Neural cell (in vitro differentiated cells): Measurements from ENCODE around the gene PARP11. TPM values are rescaled to one million over a fixed set of nuclear protein-coding genes. Genes with fewer than 3 reads are reported as not detected.
A peak's percentile ranks its signal among the peaks of the same experiment; 100 is the strongest.

ENCODE experiments used
- H2AFZ ChIP-seq: fragments of 200-600, 300-800 bp; sonication (generic), shearing (Covaris generic); 2 replicates; pipeline ENCODE4 v1.6.0; 2014; ENCODE audit warnings: low read depth, mild to moderate bottlenecking, antibody characterized with exemption, low read length, moderate library complexity
- H3F3A ChIP-seq: fragments of 200-600 bp; shearing (Covaris generic); 2 replicates; pipeline ENCODE4 v1.6.1; 2016; ENCODE audit warnings: mild to moderate bottlenecking, moderate library complexity, mixed read lengths, antibody characterized with exemption, low read length; ENCODE audit not compliant: insufficient read depth, poor library complexity, severe bottlenecking
- H3K27ac ChIP-seq: fragments of 200-600, 300-800 bp; sonication (generic), shearing (Covaris generic); 2 replicates; pipeline ENCODE4 v1.5.1; 2014; ENCODE audit warnings: mild to moderate bottlenecking, low read length, moderate library complexity
- H3K27me3 ChIP-seq: fragments of 300-800, 200-600 bp; sonication (generic), shearing (Covaris generic); 2 replicates; pipeline ENCODE4 v1.6.0; 2014; ENCODE audit warnings: mild to moderate bottlenecking, low read depth, low read length, moderate library complexity; ENCODE audit not compliant: insufficient read depth
- H3K36me3 ChIP-seq: fragments of 300-800, 200-600 bp; sonication (generic), shearing (Covaris generic); 2 replicates; pipeline ENCODE4 v1.5.1; 2014; ENCODE audit warnings: mild to moderate bottlenecking, antibody characterized with exemption, low read length, moderate library complexity; ENCODE audit not compliant: insufficient read depth
- H3K4me2 ChIP-seq: fragments of 300-800, 200-600 bp; sonication (generic), shearing (Covaris generic); 2 replicates; pipeline ENCODE4 v1.6.0; 2014; ENCODE audit warnings: mild to moderate bottlenecking, low read length
- H3K4me3 ChIP-seq: fragments of 300-800, 200-600 bp; sonication (generic), shearing (Covaris generic); 2 replicates; pipeline ENCODE4 v1.5.1; 2014; ENCODE audit warnings: mild to moderate bottlenecking, low read length, moderate library complexity
- H3K79me2 ChIP-seq: fragments of 200-600 bp; shearing (Covaris generic); replicated peaks from 2 replicates; pipeline ENCODE4 v1.6.0; 2014; ENCODE audit warnings: mild to moderate bottlenecking, low read length, moderate library complexity; ENCODE audit not compliant: insufficient read depth
- H3K9ac ChIP-seq: fragments of 300-800, 200-600 bp; sonication (generic), shearing (Covaris generic); 2 replicates; pipeline ENCODE4 v1.6.1; 2016; ENCODE audit warnings: mild to moderate bottlenecking, low read length, mixed read lengths
- H3K9me2 ChIP-seq: fragments of 200-600 bp; shearing (Covaris generic); 2 replicates; pipeline ENCODE4 v1.6.1; 2016; ENCODE audit warnings: mild to moderate bottlenecking, low read length, mixed read lengths; ENCODE audit not compliant: insufficient read depth
- H3K9me3 ChIP-seq: fragments of 200-600, 300-800 bp; sonication (generic), shearing (Covaris generic); 2 replicates; pipeline ENCODE4 v1.6.1; 2016; ENCODE audit warnings: mild to moderate bottlenecking, mixed run types, low read length, moderate library complexity, mixed read lengths
- H4K20me1 ChIP-seq: fragments of 200-600 bp; shearing (Covaris generic); 2 replicates; pipeline ENCODE4 v1.6.1; 2016; ENCODE audit warnings: mild to moderate bottlenecking, mixed run types; ENCODE audit not compliant: insufficient read depth
- CTCF ChIP-seq: fragments of 450-650 bp; IDR thresholded peaks from 2 replicates; pipeline ENCODE4 v1.5.1; 2014; ENCODE audit warnings: antibody characterized with exemption, mild to moderate bottlenecking, moderate library complexity; ENCODE audit not compliant: poor library complexity, severe bottlenecking
- EP300 ChIP-seq: fragments of 450-650 bp; conservative IDR thresholded peaks from 2 replicates; pipeline ENCODE4 v1.6.1; 2014; ENCODE audit warnings: antibody characterized with exemption, mild to moderate bottlenecking, moderate library complexity; ENCODE audit not compliant: poor library complexity, severe bottlenecking
- EZH2 ChIP-seq: fragments of 200-600, 300-800 bp; shearing (Covaris generic), sonication (generic); IDR thresholded peaks from 2 replicates; pipeline ENCODE4 v1.6.1; 2014; ENCODE audit warnings: antibody characterized with exemption, low read length, borderline replicate concordance, mild to moderate bottlenecking; ENCODE audit not compliant: insufficient read depth, poor library complexity, severe bottlenecking
- MXI1 ChIP-seq: fragments of 450-650 bp; conservative IDR thresholded peaks from 2 replicates; pipeline ENCODE4 v1.6.1; 2014; ENCODE audit warnings: antibody characterized with exemption, mild to moderate bottlenecking; ENCODE audit not compliant: poor library complexity, severe bottlenecking
- POLR2AphosphoS5 ChIP-seq: IDR thresholded peaks from 2 replicates; pipeline ENCODE4 v1.6.1; 2012
- RAD21 ChIP-seq: fragments of 450-650 bp; conservative IDR thresholded peaks from 2 replicates; pipeline ENCODE4 v1.6.1; 2014; ENCODE audit warnings: antibody characterized with exemption, mild to moderate bottlenecking, moderate library complexity
- REST ChIP-seq: IDR thresholded peaks from 2 replicates; pipeline ENCODE4 v1.6.1; 2012; ENCODE audit warnings: borderline replicate concordance
- SMC3 ChIP-seq: fragments of 450-650 bp; conservative IDR thresholded peaks from 2 replicates; pipeline ENCODE4 v1.6.1; 2014; ENCODE audit warnings: antibody characterized with exemption, mild to moderate bottlenecking, moderate library complexity; ENCODE audit not compliant: poor library complexity
- TAF1 ChIP-seq: IDR thresholded peaks from 2 replicates; pipeline ENCODE4 v1.6.1; 2012; ENCODE audit warnings: low read depth
- polyA plus RNA-seq: library from polyadenylated mRNA; depleted of rRNA; stranded (reverse); fragments of >200 nt; gene quantifications from 2 replicates; pipeline ENCODE4 v1.2.3, GENCODE V29; 2014

PARP11 gene
- polyA plus RNA-seq, 1 donor from 2014 or later, result 20.3 TPM

GRCh38 chr12:3789838-3790237 lies 83.4 kb downstream of the PARP11 start:
- H3K4me2 ChIP-seq, result no peak overlapping the region
- H3K27ac ChIP-seq, result no peak overlapping the region
- no peaks in the 10 kb centered on the region for H4K20me1 ChIP-seq

GRCh38 chr12:3777206-3777809 lies 95.9 kb downstream of the PARP11 start:
- H3K79me2 ChIP-seq, result no peaks in the 10 kb centered on the region
- H3K36me3 ChIP-seq, result no peaks in the 10 kb centered on the region
- no peak overlapping the region for H3K4me3 ChIP-seq
- H3K27me3 ChIP-seq, result no peaks in the 10 kb centered on the region
- no peaks in the 10 kb centered on the region for H3K9me3 ChIP-seq
- peak; percentile 93 for TF ChIP-seq SMC3
- TF ChIP-seq EZH2, result no peak
- peak; percentile 87 for TF ChIP-seq CTCF
- peak; percentile 91 for TF ChIP-seq RAD21
- no peak overlapping the region for H2AFZ ChIP-seq
- no peaks in the 10 kb centered on the region for H4K20me1 ChIP-seq
- H3K9ac ChIP-seq, result no peak overlapping the region
- no peaks in the 10 kb centered on the region for H3K9me2 ChIP-seq
- H3F3A ChIP-seq, result no peaks in the 10 kb centered on the region
- H3K27ac ChIP-seq, result no peak overlapping the region
- no peak overlapping the region for H3K4me2 ChIP-seq

More at GRCh38 chr12:3789838-3790237, 83.4 kb downstream of the PARP11 start:
- H3K4me3 ChIP-seq, result no peak overlapping the region
- no peaks in the 10 kb centered on the region for H3K27me3 ChIP-seq
- no peak for TF ChIP-seq MXI1
- TF ChIP-seq TAF1, result no peak
- TF ChIP-seq CTCF, result no peak
- TF ChIP-seq POLR2AphosphoS5, result no peak
- no peak for TF ChIP-seq REST
- no peak for TF ChIP-seq RAD21
- no peak for TF ChIP-seq EP300
- no peak for TF ChIP-seq SMC3
- no peak for TF ChIP-seq EZH2
- no peak overlapping the region for H3K9ac ChIP-seq
- H2AFZ ChIP-seq, result no peak overlapping the region
- H3K79me2 ChIP-seq, result no peaks in the 10 kb centered on the region
- H3K9me2 ChIP-seq, result no peaks in the 10 kb centered on the region
- H3K9me3 ChIP-seq, result no peaks in the 10 kb centered on the region
- H3K36me3 ChIP-seq, result no peaks in the 10 kb centered on the region
- H3F3A ChIP-seq, result no peaks in the 10 kb centered on the region
